Measurements from ENCODE around the gene THAP5.

The THAP5 gene

GRCh38 chr7:108586274-108586710, 16.8 kb upstream of the THAP5 start:
- no peaks in the 10 kb centered on the region for H3K79me2 ChIP-seq (ENCODE audit: insufficient read depth, low read length)
- no peak overlapping the region for H3K9ac ChIP-seq (ENCODE audit: low read depth, low read length, poor library complexity, severe bottlenecking)
- no peaks in the 10 kb centered on the region for H4K20me1 ChIP-seq (ENCODE audit: insufficient read depth, low read length, poor library complexity, severe bottlenecking)
- H3K4me3 ChIP-seq (ENCODE audit: low read length, poor library complexity, severe bottlenecking): no peak overlapping the region
- no peaks in the 10 kb centered on the region for H3K4me1 ChIP-seq (ENCODE audit: insufficient read depth, low read length, poor library complexity, severe bottlenecking)
- H3K36me3 ChIP-seq (ENCODE audit: insufficient read depth, low read length): no peaks in the 10 kb centered on the region
- H3K27me3 ChIP-seq (ENCODE audit: insufficient read depth, low read length, poor library complexity, severe bottlenecking): no peaks in the 10 kb centered on the region
- no peaks in the 10 kb centered on the region for H3F3A ChIP-seq (ENCODE audit: low read depth)
- H3K9me2 ChIP-seq (replicated peaks; ENCODE audit: low read depth, low read length): no peaks in the 10 kb centered on the region
- no peak overlapping the region for H3K4me2 ChIP-seq (ENCODE audit: low read depth, low read length, poor library complexity, severe bottlenecking)
- H2AFZ ChIP-seq (ENCODE audit: low read length): no peak overlapping the region
- H3K9me3 ChIP-seq (ENCODE audit: insufficient read depth, low read depth, low read length): no peaks in the 10 kb centered on the region
- TF ChIP-seq EZH2phosphoT487 (IDR thresholded peaks at IDR 0.05; ENCODE audit: borderline replicate concordance) (no peak), CTCF (conservative IDR thresholded peaks at IDR 0.05; ENCODE audit: low read length) (no peak)

- no peaks in the 10 kb centered on the region for H3K79me2 ChIP-seq (ENCODE audit: insufficient read depth, low read length)
- TF ChIP-seq CTCF (conservative IDR thresholded peaks at IDR 0.05; ENCODE audit: low read length) (no peak), EZH2phosphoT487 (IDR thresholded peaks at IDR 0.05; ENCODE audit: borderline replicate concordance) (no peak)
- H3K9ac ChIP-seq (ENCODE audit: low read depth, low read length, poor library complexity, severe bottlenecking): no peak overlapping the region
- H3K36me3 ChIP-seq (ENCODE audit: insufficient read depth, low read length): no peaks in the 10 kb centered on the region
- no peaks in the 10 kb centered on the region for H3K9me2 ChIP-seq (replicated peaks; ENCODE audit: low read depth, low read length)
- H2AFZ ChIP-seq (ENCODE audit: low read length): no peak overlapping the region
- H3K4me2 ChIP-seq (ENCODE audit: low read depth, low read length, poor library complexity, severe bottlenecking): no peak overlapping the region
- no peaks in the 10 kb centered on the region for H3K9me3 ChIP-seq (ENCODE audit: insufficient read depth, low read depth, low read length)
- H4K20me1 ChIP-seq (ENCODE audit: insufficient read depth, low read length, poor library complexity, severe bottlenecking): no peaks in the 10 kb centered on the region
- H3K27me3 ChIP-seq (ENCODE audit: insufficient read depth, low read length, poor library complexity, severe bottlenecking): no peaks in the 10 kb centered on the region
- H3K4me3 ChIP-seq (ENCODE audit: low read length, poor library complexity, severe bottlenecking): no peak overlapping the region
- H3K4me1 ChIP-seq (ENCODE audit: insufficient read depth, low read length, poor library complexity, severe bottlenecking): no peaks in the 10 kb centered on the region
- H3F3A ChIP-seq (ENCODE audit: low read depth): no peaks in the 10 kb centered on the region
Observed at GRCh38 chr7:108585843-108586242, 16.3 kb upstream of the THAP5 start.

GRCh38 chr7:108584211-108584610, 14.7 kb upstream of the THAP5 start:
- Histone ChIP-seq H3K4me1 (ENCODE audit: insufficient read depth, low read length, poor library complexity, severe bottlenecking) (no peaks in the 10 kb centered on the region), H3K36me3 (ENCODE audit: insufficient read depth, low read length) (peaks cover under 1% of the 10 kb centered on the region; the same call in 1 of the 2 replicates), H3K9me2 (replicated peaks; ENCODE audit: low read depth, low read length) (no peaks in the 10 kb centered on the region), H3K4me2 (ENCODE audit: low read depth, low read length, poor library complexity, severe bottlenecking) (no peak overlapping the region), H4K20me1 (ENCODE audit: insufficient read depth, low read length, poor library complexity, severe bottlenecking) (no peaks in the 10 kb centered on the region), H3K9ac (ENCODE audit: low read depth, low read length, poor library complexity, severe bottlenecking) (no peak overlapping the region), H3F3A (ENCODE audit: low read depth) (no peaks in the 10 kb centered on the region), H3K4me3 (ENCODE audit: low read length, poor library complexity, severe bottlenecking) (no peak overlapping the region), H3K27me3 (ENCODE audit: insufficient read depth, low read length, poor library complexity, severe bottlenecking) (no peaks in the 10 kb centered on the region), H3K79me2 (ENCODE audit: insufficient read depth, low read length) (no peaks in the 10 kb centered on the region), H3K9me3 (ENCODE audit: insufficient read depth, low read depth, low read length) (peaks cover 6% of the 10 kb centered on the region; the same call in 1 of the 2 replicates), H2AFZ (ENCODE audit: low read length) (no peak overlapping the region)
- TF ChIP-seq CTCF (conservative IDR thresholded peaks at IDR 0.05; ENCODE audit: low read length) (no peak), EZH2phosphoT487 (IDR thresholded peaks at IDR 0.05; ENCODE audit: borderline replicate concordance) (no peak)

Measured in Loucy (cell line).